ENCODE results near the gene TNFRSF13B.
"Not testable (repeated sequence)": the region's sequence is repeated elsewhere in the genome, so short reads cannot be mapped to it uniquely, and the experiment has no call there.

TNFRSF13B gene

DNA sequence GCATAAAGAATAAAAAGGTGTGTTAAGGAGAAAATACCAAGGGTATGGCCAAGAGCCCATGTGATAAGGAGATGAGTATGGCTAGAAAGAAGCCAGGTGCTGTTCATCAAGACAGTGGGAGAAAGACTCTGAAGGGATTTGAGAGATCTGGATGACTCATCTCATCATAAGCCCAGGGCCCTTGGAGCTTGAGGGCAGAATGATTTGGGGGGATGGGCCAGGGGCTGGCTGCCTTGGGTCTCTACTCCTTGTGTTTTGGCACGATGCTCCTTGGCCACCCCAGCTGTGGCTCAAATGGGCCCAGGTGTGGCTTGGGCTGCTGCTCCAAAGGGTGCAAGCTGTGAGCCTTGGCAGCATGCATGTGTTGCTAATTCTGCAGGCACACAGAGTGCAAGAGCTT is 14.5 kb upstream of the TNFRSF13B start:
- DNase-seq (ENCODE audit: low spot score) = peak; percentile 28

- DNase-seq (ENCODE audit: low spot score) = no peak
Measured at GRCh38 chr17:16981928-16982327, 10.0 kb upstream of the TNFRSF13B start.

- peak; percentile 73 for DNase-seq (ENCODE audit: low spot score)
Measured at GRCh38 chr17:16980813-16981731, 9.2 kb upstream of the TNFRSF13B start.

DNA sequence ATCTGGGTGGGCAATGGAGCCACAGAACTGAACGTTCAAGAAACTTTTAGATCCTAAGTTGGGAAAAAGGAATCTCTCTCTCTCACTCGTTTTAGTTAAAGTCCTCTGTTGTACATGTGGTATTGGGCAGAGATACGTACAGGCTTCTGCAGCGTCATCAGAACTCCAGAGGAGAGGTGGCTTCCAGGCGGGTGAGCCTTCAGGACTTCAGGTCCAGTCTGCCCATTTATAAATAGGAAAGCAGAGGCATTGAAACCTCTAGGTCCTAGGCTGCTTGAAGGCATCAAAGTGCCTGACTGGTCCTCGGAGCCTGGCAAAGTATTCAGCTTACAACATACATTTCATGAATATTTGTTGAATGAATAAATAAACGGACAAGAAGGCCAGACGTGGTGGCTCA is 8.1 kb upstream of the TNFRSF13B start:
- no peak for DNase-seq (ENCODE audit: low spot score)

GRCh38 chr17:16979237-16979823 is 7.4 kb upstream of the TNFRSF13B start:
- DNase-seq (ENCODE audit: low spot score) = not testable (repeated sequence)

DNA sequence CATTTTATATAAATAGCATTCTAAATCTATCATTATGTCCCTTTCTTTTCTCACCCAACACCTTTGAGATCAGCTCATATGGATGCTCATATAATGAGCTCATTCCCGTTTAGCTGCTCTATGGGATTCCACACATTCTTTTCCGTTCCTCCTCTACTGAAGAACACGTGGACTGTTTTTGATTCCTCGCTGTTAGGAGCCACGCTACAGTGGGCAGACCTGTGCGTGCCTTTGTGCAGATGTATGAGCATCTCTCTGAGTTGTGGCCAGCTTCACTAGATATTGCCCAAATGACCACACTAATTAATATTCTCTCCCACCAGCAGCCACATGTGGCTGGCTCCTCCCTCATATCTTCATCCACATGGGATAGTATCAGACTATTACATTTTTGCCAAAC is 6.0 kb upstream of the TNFRSF13B start:
- DNase-seq (ENCODE audit: low spot score) = peak; percentile 90

DNA sequence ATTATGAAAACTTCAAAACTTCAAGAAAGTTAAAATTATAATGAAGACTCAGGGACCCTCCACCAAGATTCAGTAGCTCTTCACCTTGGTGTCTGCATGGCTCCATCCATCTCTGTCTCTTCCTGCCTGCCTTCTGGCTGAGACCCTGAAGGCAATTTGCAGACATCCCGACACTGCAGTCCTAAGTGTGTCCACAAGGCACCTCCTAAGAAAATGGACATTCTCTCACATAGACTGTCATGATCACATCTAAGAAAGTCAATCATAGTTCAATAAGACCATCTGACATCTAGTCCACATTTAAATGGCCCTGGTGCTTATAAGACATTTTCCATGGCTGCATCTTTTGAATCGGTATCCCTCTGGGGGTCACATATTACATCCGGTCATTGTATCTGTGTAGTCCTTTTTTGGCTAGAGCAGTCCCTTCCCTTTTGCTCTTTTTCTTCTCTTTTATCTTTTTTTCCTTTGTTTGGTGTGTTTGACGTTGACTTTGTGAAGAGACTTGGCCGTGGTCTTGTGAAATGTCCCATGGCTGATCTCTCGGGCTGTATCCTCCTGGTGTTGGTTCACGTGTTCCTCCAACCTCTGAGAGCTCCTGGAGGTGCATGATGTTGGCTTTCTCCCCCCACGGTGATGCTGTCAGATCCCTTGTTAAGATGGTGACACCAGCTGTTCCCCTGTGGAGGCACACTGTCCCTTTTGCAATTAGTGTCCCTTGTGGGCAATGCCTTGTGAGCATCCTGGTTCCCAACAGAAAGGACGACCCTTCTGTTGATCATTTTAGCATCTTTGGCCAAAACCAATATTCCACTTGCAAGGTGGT is 5.0 kb upstream of the TNFRSF13B start:
- no peak for DNase-seq (ENCODE audit: low spot score)

DNA sequence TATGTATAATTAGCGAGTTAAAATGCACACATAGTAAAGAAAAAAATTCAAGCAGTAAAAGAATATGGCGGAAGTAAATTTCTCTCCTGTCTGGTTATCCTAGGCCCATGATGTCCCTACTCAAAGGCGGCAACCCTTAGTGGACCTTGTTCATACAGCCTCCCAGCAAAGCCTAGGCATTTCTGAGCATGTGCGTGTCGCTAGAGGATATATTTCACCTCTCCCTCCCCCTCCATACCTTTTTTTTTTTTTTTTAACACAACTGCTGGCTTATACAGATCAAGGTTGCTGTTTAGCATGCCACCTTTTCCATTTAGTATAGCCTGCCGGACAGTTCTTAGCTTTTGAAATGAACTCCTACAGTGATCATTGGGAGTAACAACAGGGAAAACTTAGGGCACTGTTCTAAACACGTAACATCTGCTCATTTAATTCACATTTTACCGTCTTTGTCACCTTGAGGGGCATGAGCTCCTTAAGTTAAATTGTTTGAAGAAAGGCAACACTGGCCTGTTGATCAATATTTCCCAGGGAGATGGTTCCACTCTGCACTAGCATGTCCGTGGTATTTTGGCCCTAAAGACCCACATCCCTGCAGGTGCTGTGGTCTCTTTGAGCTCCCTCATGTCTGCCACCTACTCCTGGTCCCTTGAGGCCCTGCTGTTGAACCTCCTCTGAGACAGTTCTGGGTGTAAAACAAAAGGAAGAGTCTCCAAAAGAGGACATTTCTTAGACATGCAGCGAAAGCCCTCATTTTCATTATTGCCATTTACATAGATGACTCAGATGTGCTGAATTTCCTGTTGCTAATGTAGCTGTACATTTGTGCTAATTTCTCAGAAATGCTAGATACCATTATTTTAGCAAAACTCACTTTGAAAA is 4.1 kb upstream of the TNFRSF13B start:
- DNase-seq (ENCODE audit: low spot score) = no peak

GRCh38 chr17:16975277-16975651 is 3.3 kb upstream of the TNFRSF13B start:
- no peak for DNase-seq (ENCODE audit: low spot score)

GRCh38 chr17:16974569-16975276 is 2.8 kb upstream of the TNFRSF13B start:
- DNase-seq (ENCODE audit: low spot score) = no peak

- no peak for DNase-seq (ENCODE audit: low spot score)
Measured at GRCh38 chr17:16973760-16974540, 2.0 kb upstream of the TNFRSF13B start.

DNA sequence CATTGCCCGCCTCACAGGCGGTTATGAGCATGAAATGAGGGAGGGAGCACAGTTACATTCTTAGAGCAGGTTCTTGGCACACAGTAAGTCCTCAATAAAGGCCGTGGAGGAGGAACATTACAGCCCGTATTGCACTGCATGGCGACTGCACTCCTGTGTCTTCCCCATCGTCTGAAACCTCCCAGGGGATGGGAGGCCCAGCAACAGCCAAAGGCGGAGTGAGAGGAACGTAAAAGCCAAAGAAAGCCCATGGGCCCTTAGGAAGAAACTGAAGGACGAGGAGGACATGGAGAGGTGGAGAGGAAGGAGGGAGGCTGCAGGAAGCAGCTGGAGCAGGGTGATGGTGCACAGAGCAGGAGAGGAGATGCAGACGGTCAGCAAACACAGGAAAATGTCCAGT is 1.1 kb upstream of the TNFRSF13B start:
- DNase-seq (ENCODE audit: low spot score) = not testable (repeated sequence)

DNA sequence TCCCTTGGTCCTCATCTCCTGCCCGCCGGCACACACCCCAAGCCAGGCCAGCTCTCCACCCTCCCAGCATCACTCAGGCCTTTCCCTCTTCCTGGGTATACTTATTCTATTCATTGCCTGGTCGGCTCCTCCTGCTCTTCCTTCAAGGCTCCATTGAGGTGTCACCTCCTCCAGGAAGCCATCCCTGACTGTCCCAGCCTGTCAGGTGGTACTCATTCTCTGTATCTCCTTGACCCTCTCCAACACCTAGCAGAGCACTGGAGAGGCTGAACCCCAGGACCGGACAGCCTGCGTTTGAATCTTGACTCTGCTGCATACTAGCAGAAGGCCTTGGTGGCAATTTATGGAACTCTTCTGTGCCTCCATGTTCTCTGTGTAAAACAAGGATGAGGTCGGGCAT is 428 bp upstream of the TNFRSF13B start:
- DNase-seq (ENCODE audit: low spot score) = no peak

- no peak for DNase-seq (ENCODE audit: low spot score)
Measured at GRCh38 chr17:16969931-16970906, 1.7 kb downstream of the TNFRSF13B start.

- DNase-seq (ENCODE audit: low spot score) = no peak
Measured at GRCh38 chr17:16968786-16969185, 3.1 kb downstream of the TNFRSF13B start.

GRCh38 chr17:16962804-16963203 is 9.1 kb downstream of the TNFRSF13B start:
- peak; percentile 17 for DNase-seq (ENCODE audit: low spot score)

GRCh38 chr17:16961792-16962191 is 10.1 kb downstream of the TNFRSF13B start:
- no peak for DNase-seq (ENCODE audit: low spot score)

DNA sequence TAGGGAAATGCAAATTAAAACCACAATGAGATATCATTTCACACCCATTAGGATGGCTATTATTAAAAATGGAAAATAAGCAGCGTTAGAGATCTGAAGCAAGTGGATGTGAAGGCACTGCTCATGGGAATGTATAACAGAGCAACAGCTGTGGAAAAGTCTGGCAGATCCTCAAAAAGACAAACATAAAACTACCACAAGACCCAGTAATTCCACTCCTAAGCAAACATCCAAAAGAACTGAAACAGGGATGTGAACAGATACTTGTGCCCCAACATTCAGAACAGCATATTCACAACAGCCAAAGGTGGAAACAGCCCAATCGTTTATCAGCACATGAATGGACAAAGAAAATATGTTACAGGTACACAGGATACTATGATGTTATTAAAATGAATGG is 10.9 kb downstream of the TNFRSF13B start:
- not testable (repeated sequence) for DNase-seq (ENCODE audit: low spot score)

DNA sequence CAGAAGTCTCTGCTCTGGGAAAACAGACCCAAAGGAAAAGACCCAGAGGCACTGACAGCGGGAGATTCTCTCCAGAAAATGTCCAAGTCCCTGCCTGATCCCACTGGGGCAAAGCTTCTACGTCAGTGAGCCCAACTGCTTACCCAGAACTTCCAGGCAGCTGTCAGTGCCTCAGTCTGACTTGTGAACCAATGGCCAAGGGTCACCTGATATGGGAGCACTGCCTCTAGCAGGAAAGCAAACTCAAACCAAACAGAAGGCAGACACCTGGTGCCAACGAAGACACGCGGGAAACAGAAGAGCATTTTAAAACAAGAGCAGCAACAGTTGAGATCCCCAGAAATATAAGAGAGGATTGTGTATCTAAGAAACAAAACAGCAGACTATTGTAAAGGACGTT is 16.9 kb downstream of the TNFRSF13B start:
- DNase-seq (ENCODE audit: low spot score) = not testable (repeated sequence)
